HepG2 (cell line): ENCODE results near the gene PCGF6.

Source experiments
- CBX1 ChIP-seq: IDR thresholded peaks from one replicate; pipeline ENCODE4 v1.6.1; 2016; ENCODE audit warnings: antibody characterized with exemption, low read depth
- JDP2 ChIP-seq: sonication (generic); formaldehyde crosslinking; IDR thresholded peaks from 2 replicates; pipeline ENCODE4 v1.8.1; 2022; ENCODE audit warnings: missing genetic modification reagents, borderline replicate concordance
- POLR2A ChIP-seq, 2 experiments: IDR thresholded peaks; 2 replicates each; pipeline ENCODE4 v1.6.1; 2011; ENCODE audit warnings: low read depth in 2 of 2, low read length in 2 of 2, mild to moderate bottlenecking in 1 of 2, moderate library complexity in 1 of 2; ENCODE audit not compliant: insufficient read depth in 1 of 2
- ZNF790 ChIP-seq: sonication (generic); formaldehyde crosslinking; IDR thresholded peaks from 2 replicates; pipeline ENCODE4 v1.8.0; 2022; ENCODE audit warnings: missing genetic modification reagents, mild to moderate bottlenecking, borderline replicate concordance
- TF ChIP-seq, protein P1 (sequence below): sonication (generic); formaldehyde crosslinking; IDR thresholded peaks from 2 replicates; pipeline ENCODE4 v1.4.0; 2020; ENCODE audit warnings: missing genetic modification reagents
- TF ChIP-seq, protein P2 (sequence below), 2 experiments: sonication (generic) in 1 of 2; formaldehyde crosslinking in 1 of 2; IDR thresholded peaks; 2 replicates each; pipeline versions ENCODE4 v1.5.1 to v1.6.1; 2011 to 2020; ENCODE audit warnings: borderline replicate concordance in 1 of 2, low read depth in 1 of 2, low read length in 1 of 2, mild to moderate bottlenecking in 1 of 2, missing genetic modification reagents in 1 of 2, moderate library complexity in 1 of 2

DNA sequence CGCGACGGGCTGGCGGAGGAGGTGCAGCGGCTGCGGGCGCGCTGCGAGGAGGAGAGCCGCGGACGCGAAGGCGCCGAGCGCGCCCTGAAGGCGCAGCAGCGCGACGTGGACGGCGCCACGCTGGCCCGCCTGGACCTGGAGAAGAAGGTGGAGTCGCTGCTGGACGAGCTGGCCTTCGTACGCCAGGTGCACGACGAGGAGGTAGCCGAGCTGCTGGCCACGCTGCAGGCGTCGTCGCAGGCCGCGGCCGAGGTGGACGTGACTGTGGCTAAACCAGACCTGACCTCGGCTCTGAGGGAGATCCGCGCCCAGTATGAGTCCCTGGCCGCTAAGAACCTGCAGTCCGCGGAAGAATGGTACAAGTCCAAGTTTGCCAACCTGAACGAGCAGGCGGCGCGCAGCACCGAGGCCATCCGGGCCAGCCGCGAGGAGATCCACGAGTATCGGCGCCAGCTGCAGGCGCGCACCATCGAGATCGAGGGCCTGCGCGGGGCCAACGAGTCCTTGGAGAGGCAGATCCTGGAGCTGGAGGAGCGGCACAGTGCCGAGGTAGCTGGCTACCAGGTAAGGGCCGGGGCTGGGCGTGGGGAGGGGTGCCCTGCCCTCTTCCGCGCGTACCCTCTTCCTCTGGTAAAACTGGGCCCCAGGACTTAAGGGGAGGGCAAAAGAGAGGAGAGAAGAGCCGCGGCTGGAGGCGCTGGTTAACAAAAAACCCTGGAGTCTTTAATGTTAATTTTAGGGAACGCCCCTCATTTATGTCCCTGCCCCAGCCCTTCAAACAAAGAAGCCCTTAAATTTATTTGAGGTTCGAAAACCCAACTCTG, 73.0 kb downstream of the PCGF6 start:
- TF ChIP-seq, protein P1, sequence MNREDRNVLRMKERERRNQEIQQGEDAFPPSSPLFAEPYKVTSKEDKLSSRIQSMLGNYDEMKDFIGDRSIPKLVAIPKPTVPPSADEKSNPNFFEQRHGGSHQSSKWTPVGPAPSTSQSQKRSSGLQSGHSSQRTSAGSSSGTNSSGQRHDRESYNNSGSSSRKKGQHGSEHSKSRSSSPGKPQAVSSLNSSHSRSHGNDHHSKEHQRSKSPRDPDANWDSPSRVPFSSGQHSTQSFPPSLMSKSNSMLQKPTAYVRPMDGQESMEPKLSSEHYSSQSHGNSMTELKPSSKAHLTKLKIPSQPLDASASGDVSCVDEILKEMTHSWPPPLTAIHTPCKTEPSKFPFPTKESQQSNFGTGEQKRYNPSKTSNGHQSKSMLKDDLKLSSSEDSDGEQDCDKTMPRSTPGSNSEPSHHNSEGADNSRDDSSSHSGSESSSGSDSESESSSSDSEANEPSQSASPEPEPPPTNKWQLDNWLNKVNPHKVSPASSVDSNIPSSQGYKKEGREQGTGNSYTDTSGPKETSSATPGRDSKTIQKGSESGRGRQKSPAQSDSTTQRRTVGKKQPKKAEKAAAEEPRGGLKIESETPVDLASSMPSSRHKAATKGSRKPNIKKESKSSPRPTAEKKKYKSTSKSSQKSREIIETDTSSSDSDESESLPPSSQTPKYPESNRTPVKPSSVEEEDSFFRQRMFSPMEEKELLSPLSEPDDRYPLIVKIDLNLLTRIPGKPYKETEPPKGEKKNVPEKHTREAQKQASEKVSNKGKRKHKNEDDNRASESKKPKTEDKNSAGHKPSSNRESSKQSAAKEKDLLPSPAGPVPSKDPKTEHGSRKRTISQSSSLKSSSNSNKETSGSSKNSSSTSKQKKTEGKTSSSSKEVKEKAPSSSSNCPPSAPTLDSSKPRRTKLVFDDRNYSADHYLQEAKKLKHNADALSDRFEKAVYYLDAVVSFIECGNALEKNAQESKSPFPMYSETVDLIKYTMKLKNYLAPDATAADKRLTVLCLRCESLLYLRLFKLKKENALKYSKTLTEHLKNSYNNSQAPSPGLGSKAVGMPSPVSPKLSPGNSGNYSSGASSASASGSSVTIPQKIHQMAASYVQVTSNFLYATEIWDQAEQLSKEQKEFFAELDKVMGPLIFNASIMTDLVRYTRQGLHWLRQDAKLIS (CRISPR knock-in tag), result no peak
- TF ChIP-seq ZNF790 (CRISPR knock-in tag), result no peak
- no peak for TF ChIP-seq CBX1
- no peak for TF ChIP-seq JDP2 (CRISPR knock-in tag)
- TF ChIP-seq POLR2A (IDR thresholded peaks at IDR 0.05; ENCODE audit: insufficient read depth in 1 of 2, low read depth in 2 of 2, low read length in 2 of 2), result no peak
- TF ChIP-seq, protein P2, sequence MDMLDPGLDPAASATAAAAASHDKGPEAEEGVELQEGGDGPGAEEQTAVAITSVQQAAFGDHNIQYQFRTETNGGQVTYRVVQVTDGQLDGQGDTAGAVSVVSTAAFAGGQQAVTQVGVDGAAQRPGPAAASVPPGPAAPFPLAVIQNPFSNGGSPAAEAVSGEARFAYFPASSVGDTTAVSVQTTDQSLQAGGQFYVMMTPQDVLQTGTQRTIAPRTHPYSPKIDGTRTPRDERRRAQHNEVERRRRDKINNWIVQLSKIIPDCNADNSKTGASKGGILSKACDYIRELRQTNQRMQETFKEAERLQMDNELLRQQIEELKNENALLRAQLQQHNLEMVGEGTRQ (IDR thresholded peaks at IDR 0.05; ENCODE audit: low read depth, low read length), result no peak
- TF ChIP-seq, protein P2 (CRISPR knock-in tag; IDR thresholded peaks at IDR 0.05; ENCODE audit: borderline replicate concordance), result no peak
